EL (cell line): ENCODE results near the gene HOXD1.
A peak's percentile ranks its signal among the peaks of the same experiment; 100 is the strongest.

Experiments
- DNase-seq: peaks from one replicate; pipeline ENCODE4 v3.0.0-alpha.2; 2016

HOXD1 gene

DNA sequence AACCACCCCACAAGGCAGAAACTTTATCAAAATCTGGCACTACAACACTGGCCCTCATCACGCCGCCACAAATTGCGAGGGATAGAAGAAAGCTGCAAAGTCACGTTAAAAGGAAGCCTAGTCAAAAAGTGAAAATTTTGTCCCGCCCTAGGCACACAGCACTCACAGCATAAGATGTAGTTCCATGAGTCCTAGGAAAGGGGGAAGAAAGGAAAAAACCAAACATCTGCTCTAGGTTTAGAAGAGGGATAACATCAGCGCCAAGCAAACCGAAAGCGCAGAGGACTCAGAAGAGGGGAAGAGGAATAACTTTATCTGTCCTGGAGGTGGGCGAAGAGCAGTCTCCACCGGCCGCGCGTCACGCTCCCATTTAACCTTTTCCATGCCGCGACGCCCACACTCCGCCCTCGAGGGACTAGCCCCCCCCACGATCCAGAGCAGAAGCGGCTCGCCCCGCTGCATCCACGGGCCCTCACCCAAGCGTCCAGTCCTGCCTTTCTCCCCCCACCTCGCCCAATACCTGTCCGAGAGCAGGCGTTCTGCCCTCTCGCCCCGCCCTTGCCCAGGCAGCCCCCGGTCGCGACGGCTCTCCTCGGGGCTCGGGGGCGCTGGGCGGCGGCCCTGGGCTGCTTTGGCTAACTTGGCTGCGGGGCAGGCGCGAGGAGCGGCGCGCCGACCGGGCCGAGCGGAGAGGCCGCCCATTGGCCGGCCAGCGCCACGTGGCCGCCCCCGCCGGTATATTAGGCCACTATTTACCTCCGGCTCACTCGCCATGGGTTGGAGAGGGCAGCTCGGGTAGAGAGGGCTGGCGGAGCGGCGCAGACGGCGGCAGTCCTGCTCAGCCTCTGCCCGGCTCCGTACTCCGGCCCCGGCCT lies at the start of gene HOXD1:
Gene HOXD1 (plus strand): TSS at position 770 of the 875 bp plus-strand sequence. CDS start 134 bp downstream, outside the sequence.
- DNase-seq: peak; percentile 32

DNA sequence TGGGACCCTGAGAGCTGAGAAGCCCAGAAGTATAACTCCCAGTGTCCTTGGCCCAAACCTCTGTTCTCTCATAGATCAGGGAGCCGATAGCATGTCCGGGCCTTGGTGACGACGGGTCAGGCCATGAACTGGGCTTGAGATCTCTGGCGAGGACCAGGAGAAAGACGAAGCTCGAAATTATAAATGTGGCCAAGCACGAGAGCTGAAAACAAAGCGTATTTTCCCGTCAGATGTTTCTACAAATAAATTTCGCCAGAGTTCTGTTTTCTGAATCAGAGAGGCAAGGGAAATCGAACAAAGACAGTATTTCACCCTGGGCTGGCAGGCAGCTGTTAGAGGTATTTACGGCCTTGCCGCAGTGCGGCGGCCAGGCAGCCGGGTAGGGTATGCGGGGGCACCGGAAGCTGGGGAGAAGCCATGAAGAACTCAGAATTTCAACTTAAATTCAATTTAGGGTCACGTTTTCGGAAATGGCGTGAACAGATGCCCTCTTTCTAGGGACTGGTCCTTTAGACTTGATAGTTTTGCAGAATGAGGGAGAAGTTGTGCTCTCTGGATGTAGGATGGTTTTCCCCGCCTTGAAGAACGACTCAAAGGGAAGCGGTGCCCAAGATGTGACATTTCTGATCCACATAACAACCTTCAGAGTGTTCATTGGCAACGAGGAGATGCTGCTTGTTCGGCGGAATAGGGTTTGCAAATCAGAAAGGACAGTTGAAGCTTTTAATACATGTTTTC lies 49.4 kb upstream of the HOXD1 start:
- DNase-seq: no peak

DNA sequence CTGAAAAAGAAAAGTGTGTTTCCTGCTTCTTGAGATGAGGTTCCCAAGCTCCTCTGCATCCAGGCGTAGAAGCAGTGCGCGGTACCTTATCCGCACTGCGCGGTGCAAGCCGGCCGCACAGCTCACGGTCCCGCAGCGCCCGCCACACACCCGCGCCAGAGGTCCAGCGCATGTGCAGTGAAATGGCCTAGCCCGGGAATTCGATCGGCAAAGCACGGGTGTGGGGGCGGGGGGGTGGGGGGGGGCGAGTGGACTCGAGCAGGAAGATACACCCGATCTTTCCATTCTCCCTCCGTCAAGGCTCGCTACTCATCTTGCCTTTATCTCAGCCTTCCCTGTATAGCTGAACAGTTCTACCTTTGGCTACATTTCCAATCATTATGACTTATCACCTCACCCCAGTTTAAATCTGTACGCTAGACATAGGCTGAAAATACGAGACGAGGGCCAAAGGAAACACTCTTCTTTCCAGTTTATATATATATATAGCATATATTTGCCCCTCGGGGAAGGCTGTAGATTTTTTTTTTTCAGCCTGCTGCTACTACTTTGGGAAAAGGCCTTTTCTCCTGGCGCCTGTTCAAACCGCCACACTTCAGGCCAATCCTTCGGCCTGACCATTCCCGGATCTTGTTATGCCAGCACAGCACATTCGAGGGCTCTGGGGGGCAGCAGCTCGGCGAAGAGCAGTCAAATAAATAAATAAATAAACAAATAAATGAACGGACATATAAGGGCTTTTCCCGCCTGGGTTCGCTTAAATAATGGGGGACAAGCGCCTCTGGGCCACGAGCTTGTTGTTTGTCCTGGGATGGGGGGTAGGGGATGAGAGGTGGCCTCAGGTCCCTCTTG lies 48.6 kb upstream of the HOXD1 start:
- DNase-seq: no peak

GRCh38 chr2:176140513-176141317 lies 47.8 kb upstream of the HOXD1 start:
- DNase-seq: peak; percentile 75

DNA sequence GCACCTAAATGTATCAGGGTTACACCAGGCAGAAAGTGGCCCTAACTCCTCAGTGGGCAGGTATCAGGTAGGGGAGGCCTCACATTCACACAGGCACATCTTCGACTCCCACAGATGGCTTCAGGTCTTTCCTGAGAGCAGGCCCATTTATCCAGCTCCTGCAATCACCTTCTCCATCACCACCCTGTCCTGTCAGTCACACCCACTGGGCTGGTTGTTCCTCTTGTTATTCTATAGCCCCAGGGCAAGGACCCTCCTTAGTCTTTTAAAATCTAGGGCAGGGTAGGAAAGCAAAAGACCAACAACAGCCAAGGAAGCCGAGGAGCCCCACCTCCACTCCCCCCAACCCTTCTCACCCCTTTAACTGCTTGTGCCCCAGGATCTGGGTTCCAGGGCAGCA lies 46.2 kb upstream of the HOXD1 start:
- no peak for DNase-seq

GRCh38 chr2:176145085-176145969 lies 43.1 kb upstream of the HOXD1 start:
- no peak for DNase-seq

DNA sequence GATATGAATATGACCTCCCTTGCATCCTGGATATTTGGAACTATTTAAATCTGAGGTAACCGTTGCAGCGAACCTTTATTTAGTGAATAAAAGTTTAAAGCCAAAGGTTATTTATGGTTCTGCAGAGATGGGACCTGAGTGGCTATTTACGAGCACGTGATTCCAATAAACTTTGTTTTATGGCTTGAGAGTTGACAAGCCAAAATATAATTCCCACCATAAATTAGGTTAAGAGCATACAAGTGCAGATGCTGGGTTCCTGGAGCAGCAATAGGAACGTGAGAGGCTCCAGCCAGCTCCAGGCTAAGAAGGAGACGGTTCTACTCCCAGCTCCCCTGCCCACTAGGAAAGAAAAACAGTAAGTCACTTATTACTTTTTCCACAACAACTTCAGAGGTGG lies 42.4 kb upstream of the HOXD1 start:
- no peak for DNase-seq

DNA sequence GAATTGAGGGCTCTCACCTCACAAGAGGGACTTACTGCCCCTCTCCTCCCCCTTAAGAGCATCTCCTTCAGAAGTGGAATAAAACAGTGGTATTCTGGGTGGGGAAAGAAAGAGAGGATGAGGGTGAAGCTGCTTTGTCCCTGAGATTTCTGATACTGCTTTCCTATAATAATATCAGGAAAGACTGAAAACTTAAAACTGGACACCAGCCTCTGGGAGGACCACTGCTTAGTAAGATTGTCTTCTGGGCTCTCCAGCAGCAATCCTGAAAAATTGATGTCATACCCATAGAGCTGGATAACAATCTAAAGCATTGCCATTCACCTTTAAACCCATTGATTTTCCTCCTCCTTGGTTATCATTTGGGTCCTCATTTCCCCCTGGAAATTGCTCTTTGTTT lies 41.8 kb upstream of the HOXD1 start:
- no peak for DNase-seq

DNA sequence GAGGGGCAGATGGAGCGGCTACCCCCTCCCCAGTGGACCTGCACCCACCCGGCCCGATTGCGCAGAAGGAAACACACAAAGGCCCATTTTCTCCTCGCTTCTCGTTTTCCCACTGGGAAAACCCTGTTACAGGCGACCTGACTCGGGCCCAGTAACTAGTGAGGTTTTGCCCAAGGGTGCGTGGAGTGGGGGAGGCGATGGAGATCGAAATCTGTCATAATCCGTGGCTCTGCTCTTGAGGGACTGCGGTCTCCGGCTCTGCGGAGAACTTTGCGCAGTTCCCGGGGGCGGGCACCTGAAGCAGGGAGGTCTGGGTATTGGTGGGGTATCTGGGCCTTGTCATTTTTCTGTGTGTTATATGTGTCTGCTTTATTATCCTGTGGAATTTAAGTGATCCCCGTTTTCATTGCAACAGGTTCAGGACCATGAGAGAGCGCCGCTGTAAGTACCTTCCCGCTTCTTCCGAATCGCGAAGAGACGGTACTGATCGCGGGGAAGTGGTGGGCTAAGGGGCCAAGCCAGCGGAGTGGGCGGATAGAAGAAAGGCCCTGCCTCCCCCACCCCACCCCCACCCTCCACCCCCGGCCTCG lies 41.2 kb upstream of the HOXD1 start:
- DNase-seq: no peak

- DNase-seq: no peak
Measured at GRCh38 chr2:176147800-176148496, 40.5 kb upstream of the HOXD1 start.

DNA sequence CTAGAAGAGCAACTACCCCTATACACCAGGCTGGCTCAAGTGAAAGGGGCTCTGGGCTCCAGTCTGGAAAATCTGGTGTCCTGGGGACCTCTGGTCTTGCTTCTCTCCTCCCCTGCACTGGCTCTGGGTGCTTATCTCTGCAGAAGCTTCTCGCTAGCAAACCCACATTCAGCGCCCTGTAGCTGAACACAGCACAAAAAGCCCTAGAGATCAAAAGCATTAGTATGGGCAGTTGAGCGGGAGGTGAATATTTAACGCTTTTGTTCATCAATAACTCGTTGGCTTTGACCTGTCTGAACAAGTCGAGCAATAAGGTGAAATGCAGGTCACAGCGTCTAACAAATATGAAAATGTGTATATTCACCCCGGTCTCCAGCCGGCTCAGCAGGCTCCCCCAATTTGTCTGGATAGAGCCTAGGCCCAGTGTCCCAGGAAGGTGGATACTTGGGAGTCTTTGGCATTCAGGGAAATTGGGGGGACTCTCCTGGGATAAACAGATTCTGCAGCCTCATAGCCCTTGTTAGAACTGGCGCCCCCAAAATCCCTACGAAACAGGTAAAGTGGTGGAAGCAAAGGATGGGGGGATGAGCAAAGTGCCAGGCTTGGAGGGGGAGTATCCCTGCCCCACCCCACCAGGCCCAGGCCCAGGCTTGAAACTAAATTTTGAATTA lies 39.6 kb upstream of the HOXD1 start:
- DNase-seq: no peak

DNA sequence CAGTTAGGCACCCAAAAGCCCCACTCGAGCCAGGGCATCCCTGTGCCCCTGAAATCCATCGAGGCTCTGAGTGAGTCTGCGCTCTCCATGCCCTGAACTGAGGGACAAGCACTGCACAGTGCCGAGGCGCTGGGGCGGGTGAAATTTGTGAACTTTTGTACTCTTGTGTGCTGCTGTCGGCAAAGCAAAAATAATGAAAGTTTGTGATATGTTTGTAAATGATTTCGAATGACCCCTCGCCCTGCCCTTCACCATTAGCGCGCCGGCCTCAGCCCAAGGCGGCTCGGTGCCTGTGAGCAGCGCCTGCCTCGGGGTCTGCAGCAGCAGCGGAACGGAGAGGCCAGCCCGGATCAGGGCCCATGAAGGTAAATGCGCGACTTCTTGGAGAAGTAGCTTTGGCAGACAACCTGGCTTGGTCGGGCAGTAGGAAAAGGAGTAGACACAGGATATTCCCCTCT lies 39.0 kb upstream of the HOXD1 start:
- DNase-seq: no peak

- no peak for DNase-seq
Measured at GRCh38 chr2:176149939-176150583, 38.4 kb upstream of the HOXD1 start.

GRCh38 chr2:176150584-176151441 lies 37.7 kb upstream of the HOXD1 start:
- DNase-seq: no peak

GRCh38 chr2:176151442-176152287 lies 36.8 kb upstream of the HOXD1 start, which contains the start of gene HOXD4:
HOXD4 (plus strand) TSS chr2:176151550; CDS start chr2:176151634, 84 bp downstream.
- no peak for DNase-seq

DNA sequence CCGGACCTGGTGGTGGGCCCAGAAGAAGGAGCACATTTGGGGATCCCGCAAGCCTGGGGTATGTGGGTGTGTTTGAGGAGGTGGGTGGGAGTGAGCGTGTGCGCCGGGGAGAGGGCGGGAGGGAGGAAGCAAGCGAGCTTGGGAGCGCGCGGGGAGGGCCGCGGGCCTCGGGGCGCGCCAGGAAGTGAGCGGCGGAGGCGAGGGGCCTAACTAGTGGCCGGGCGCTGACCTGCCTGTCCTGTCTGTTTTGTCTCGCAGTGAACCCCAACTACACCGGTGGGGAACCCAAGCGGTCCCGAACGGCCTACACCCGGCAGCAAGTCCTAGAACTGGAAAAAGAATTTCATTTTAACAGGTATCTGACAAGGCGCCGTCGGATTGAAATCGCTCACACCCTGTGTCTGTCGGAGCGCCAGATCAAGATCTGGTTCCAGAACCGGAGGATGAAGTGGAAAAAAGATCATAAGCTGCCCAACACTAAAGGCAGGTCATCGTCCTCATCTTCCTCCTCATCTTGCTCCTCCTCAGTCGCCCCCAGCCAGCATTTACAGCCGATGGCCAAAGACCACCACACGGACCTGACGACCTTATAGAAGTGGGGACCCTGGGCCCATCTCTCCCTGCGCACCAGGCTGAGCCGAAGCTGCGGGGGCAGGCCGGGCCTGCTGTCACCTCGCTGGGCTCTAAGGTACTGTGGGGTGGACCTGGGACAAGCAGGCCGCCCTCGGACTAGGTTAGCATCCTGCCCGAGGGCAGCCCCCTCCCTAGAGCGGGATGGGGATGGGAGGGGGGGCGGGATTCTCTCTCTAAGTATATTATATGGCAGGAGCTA lies 35.9 kb upstream of the HOXD1 start:
- DNase-seq: no peak
